ENCODE measurements around the gene IBA57. TPM values are rescaled to one million over a fixed set of nuclear protein-coding genes. Genes with fewer than 3 reads are reported as not detected.

The IBA57 gene
- total RNA-seq, 3 donors from 2014 or later, result 3.4 to 4.1 (median 3.9) TPM

DNA sequence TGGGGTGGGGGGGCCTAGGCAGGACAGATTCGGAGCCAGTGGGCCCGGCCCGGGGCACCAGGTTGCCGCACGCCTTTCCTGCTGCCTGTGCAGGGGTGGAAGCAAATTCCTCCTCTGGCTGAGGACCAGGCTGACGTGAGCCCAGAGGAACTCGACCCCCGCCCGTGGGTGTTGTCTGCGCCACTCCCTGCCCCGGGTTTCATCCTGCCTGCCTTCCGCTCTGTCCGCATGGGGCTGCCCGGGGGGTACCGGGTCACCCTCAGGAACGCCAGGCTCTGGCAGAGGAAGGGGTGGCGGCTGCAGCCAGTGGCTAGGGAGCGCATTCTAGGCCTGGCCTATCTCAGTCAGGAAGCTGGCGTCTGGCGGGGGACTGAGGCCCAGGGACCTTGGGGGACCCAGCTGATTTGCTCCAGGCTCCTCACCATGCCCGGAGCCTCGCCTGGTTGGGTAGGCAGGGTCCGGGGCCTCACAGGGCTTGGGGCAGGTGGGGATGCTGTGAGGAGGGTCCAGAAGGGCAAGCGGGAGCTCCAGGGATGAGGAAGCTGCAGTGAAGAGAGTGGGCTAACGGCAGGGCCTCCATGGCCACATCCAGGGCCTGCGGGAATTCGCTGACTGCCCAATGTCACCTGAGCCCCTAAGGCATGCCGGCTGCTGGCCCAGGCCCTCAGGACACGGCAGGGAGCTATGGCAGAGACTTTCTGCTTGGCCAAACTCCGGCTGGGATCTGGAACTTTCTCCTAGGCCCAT is 2.4 kb upstream of the IBA57 start:
- TF ChIP-seq POLR2A (IDR thresholded peaks at IDR 0.05) (no peak), POLR2AphosphoS5 (IDR thresholded peaks at IDR 0.05) (peak in 1 of 3 donors; percentile 34)
- peak overlapping the region in 2 of 3 donors; percentile 9 to 51 for H3K4me3 ChIP-seq
- peak in 1 of 2 donors; percentile 66 for DNase-seq (ENCODE audit: low spot score in 2 of 2)
- no peaks in the 10 kb centered on the region for H3K36me3 ChIP-seq
- peak overlapping the region; percentile 70 to 81 for H3K27ac ChIP-seq
- no peaks in the 10 kb centered on the region for H3K9me3 ChIP-seq
- peaks cover 5 to 6% of the 10 kb centered on the region in 2 donors for H3K4me1 ChIP-seq
- intact Hi-C loops (cut with DNase I; ENCODE audit: low total_unique reads), result no loop called here
- H3K27me3 ChIP-seq, result peaks cover 0 to 16% of the 10 kb centered on the region in 2 donors

DNA sequence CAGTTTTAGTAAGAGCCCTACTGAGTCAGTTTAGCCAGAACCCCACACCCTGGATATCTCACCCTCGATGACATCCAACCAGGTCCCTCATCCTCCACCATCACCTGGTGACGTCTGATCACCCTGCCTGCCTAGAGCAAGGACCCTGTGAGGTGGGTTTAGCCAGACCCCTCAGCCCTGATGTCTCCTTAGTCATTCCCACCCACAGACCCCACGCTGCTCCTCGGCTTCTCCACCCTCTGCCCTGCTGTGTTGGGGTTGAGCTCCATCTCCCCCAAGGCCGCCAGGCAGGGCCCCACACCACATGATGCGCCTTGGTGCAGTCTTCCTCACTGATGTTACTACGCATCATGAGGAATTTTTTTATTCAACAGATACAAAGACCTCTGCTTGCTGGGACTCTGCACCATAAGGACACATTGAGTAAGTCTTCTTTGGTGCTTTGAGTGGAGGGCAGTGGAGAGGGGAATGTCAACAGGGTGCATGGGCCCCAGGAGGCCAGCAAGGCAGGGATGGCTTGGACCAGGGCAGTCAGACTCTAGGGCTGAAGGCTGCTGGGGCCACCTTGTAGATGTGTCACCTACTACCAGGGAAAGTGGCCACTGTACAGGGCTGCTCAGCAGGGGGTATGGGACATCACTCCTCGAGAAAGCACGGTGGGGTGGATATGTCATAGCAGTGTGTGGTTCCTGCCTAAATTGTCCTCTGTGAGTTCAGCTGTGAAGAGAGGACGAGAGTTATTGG is 1.7 kb upstream of the IBA57 start:
- Histone ChIP-seq H3K4me1 (peaks cover 5 to 6% of the 10 kb centered on the region in 2 donors), H3K4me3 (no peak overlapping the region), H3K27me3 (peaks cover 0 to 12% of the 10 kb centered on the region in 2 donors), H3K9me3 (no peaks in the 10 kb centered on the region), H3K36me3 (no peaks in the 10 kb centered on the region), H3K27ac (peak overlapping the region; percentile 99 to 100)
- TF ChIP-seq POLR2A (IDR thresholded peaks at IDR 0.05) (no peak), POLR2AphosphoS5 (IDR thresholded peaks at IDR 0.05) (no peak)
- TF ChIP-seq, protein P1, sequence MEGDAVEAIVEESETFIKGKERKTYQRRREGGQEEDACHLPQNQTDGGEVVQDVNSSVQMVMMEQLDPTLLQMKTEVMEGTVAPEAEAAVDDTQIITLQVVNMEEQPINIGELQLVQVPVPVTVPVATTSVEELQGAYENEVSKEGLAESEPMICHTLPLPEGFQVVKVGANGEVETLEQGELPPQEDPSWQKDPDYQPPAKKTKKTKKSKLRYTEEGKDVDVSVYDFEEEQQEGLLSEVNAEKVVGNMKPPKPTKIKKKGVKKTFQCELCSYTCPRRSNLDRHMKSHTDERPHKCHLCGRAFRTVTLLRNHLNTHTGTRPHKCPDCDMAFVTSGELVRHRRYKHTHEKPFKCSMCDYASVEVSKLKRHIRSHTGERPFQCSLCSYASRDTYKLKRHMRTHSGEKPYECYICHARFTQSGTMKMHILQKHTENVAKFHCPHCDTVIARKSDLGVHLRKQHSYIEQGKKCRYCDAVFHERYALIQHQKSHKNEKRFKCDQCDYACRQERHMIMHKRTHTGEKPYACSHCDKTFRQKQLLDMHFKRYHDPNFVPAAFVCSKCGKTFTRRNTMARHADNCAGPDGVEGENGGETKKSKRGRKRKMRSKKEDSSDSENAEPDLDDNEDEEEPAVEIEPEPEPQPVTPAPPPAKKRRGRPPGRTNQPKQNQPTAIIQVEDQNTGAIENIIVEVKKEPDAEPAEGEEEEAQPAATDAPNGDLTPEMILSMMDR (IDR thresholded peaks at IDR 0.05), result no peak
- DNase-seq (ENCODE audit: low spot score in 2 of 2), result no peak
- intact Hi-C loops (cut with DNase I; ENCODE audit: low total_unique reads), result loop anchor here (2.0 kb wide), 1 partner anchor 25 kb away; no protein-coding TSS in a partner anchor

- intact Hi-C loops (cut with DNase I; ENCODE audit: low total_unique reads), result loop anchor here (2.0 kb wide), 1 partner anchor 26 kb away; no protein-coding TSS in a partner anchor
- Histone ChIP-seq H3K27me3 (peaks cover 0 to 4% of the 10 kb centered on the region in 2 donors), H3K4me3 (peak overlapping the region; percentile 65 to 87 (median 73)), H3K27ac (peak overlapping the region; percentile 99 to 100), H3K4me1 (peaks cover 5 to 6% of the 10 kb centered on the region in 2 donors), H3K36me3 (no peaks in the 10 kb centered on the region), H3K9me3 (no peaks in the 10 kb centered on the region)
- TF ChIP-seq POLR2A (IDR thresholded peaks at IDR 0.05), result no peak
- TF ChIP-seq, protein P1 (IDR thresholded peaks at IDR 0.05), result no peak
- no peak for TF ChIP-seq POLR2AphosphoS5 (IDR thresholded peaks at IDR 0.05)
- no peak for DNase-seq (ENCODE audit: low spot score in 2 of 2)
Measured at GRCh38 chr1:228164561-228165371, 838 bp upstream of the IBA57 start.

DNA sequence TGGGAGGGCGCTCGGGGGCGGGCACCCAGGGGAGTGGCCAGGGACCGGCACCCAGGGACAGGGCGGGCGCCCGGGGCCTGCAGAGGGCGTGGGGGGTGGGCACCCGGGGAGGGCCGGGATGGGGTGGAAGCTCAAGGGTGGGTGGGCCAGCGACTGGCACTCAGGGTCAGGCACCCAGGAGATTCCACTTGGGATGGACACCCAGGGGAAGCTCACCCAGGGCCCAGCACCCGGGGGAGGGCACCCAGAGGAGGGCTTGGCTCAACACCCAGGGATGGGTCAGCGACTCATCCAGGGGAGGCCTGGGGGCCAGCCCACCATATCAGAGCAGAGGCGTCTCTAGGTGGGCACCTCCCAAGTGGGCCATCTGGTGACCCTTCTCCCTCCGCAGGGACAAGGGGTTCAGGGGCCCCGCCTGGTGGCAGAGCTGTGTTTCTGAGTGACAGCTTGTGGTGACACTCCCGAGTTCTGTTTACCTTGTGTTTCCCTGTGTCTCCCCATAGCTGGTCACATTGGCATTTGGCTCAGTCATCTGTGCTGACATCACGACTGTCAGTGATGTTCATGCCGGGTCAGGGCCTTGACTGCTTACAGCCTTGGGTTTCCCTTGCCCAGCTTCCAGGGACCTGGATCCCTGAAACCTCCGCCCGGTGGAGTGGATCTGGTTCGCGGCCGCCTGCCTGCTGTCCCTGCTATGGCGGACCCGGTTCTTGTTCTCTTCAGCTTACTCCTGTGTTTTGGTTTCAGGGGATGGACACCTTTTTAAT is 749 bp downstream of the IBA57 start:
- no peaks in the 10 kb centered on the region for H3K27me3 ChIP-seq
- peaks cover 5 to 6% of the 10 kb centered on the region in 2 donors for H3K4me1 ChIP-seq
- peak overlapping the region; percentile 99 to 100 for H3K27ac ChIP-seq
- intact Hi-C loops (cut with DNase I; ENCODE audit: low total_unique reads), result no loop called here
- TF ChIP-seq, protein P1 (IDR thresholded peaks at IDR 0.05), result peak; percentile 42 to 55 (median 53)
- TF ChIP-seq POLR2A (IDR thresholded peaks at IDR 0.05) (peak; percentile 5), POLR2AphosphoS5 (IDR thresholded peaks at IDR 0.05) (peak in 2 of 3 donors; percentile 37 to 75)
- H3K36me3 ChIP-seq, result no peaks in the 10 kb centered on the region
- no peaks in the 10 kb centered on the region for H3K9me3 ChIP-seq
- peak overlapping the region; percentile 65 to 87 (median 73) for H3K4me3 ChIP-seq
- DNase-seq (ENCODE audit: low spot score in 2 of 2), result peak; percentile 83 to 93
